HG02970 (cell line): ENCODE measurements around the gene TDRD9.

Experiments
- ATAC-seq: cut with Tn5 transposase; IDR thresholded peaks from one replicate; pipeline ENCODE4 v1.9.1; 2021; ENCODE audit warnings: mild to moderate bottlenecking, moderate library complexity, moderate number of reproducible peaks; ENCODE audit not compliant: unreplicated experiment, low FRiP score

The TDRD9 gene

GRCh38 chr14:103891667-103892215, 36.5 kb upstream of the TDRD9 start:
- ATAC-seq, result no peak

- ATAC-seq, result no peak
These were observed 36.0 kb upstream of the TDRD9 start for GRCh38 chr14:103892247-103892646.

- no peak for ATAC-seq
These were observed 34.1 kb upstream of the TDRD9 start for GRCh38 chr14:103894034-103894722.

GRCh38 chr14:103894723-103895059, 33.6 kb upstream of the TDRD9 start:
- no peak for ATAC-seq

GRCh38 chr14:103896578-103896977, 31.7 kb upstream of the TDRD9 start:
- ATAC-seq, result no peak

GRCh38 chr14:103897075-103897947, 30.9 kb upstream of the TDRD9 start:
- no peak for ATAC-seq

- ATAC-seq, result no peak
These were observed 30.1 kb upstream of the TDRD9 start for GRCh38 chr14:103898204-103898603.

- ATAC-seq, result no peak
These were observed 29.5 kb upstream of the TDRD9 start for GRCh38 chr14:103898711-103899110.

- ATAC-seq, result no peak
These were observed 28.9 kb upstream of the TDRD9 start for GRCh38 chr14:103899316-103899715.

GRCh38 chr14:103899833-103900232, 28.4 kb upstream of the TDRD9 start:
- no peak for ATAC-seq

- ATAC-seq, result no peak
These were observed 23.7 kb upstream of the TDRD9 start for GRCh38 chr14:103904493-103905107.

GRCh38 chr14:103905842-103906456, 22.3 kb upstream of the TDRD9 start:
- ATAC-seq, result no peak

- ATAC-seq, result no peak
These were observed 19.7 kb upstream of the TDRD9 start for GRCh38 chr14:103908580-103908979.

GRCh38 chr14:103909531-103910261, 18.6 kb upstream of the TDRD9 start:
- ATAC-seq, result no peak

- ATAC-seq, result no peak
These were observed 17.9 kb upstream of the TDRD9 start for GRCh38 chr14:103910262-103910935.

GRCh38 chr14:103910984-103911383, 17.3 kb upstream of the TDRD9 start:
- no peak for ATAC-seq

- no peak for ATAC-seq
These were observed 12.6 kb upstream of the TDRD9 start for GRCh38 chr14:103915616-103916015.

- no peak for ATAC-seq
These were observed 11.5 kb upstream of the TDRD9 start for GRCh38 chr14:103916636-103917262.
